ENCODE measurements around the gene C3orf18. TPM values are rescaled to one million over a fixed set of nuclear protein-coding genes. Genes with fewer than 3 reads are reported as not detected.

C3orf18 gene
- total RNA-seq, 5 donors from 2014 or later (not counting 1 experiment from before 2014, with no cell fraction given) = 15.3 to 24.7 (median 19.5) TPM

- Histone ChIP-seq H3K36me3 (ENCODE audit: control insufficient read depth in 2 of 2, extremely low read depth in 1 of 2, insufficient read depth in 1 of 2, low read length in 1 of 2) (peaks cover 16 to 41% of the 10 kb centered on the region in 2 donors), H3K27me3 (replicated peaks in 1 of 2; ENCODE audit: control insufficient read depth in 2 of 2, extremely low read depth in 1 of 2, insufficient read depth in 2 of 2, low read length in 1 of 2) (no peaks in the 10 kb centered on the region), H3K9me3 (no peaks in the 10 kb centered on the region), H3K4me3 (ENCODE audit: control insufficient read depth in 1 of 2, extremely low read depth in 1 of 2, low read length in 1 of 2) (no peak overlapping the region), H3K4me1 (ENCODE audit: control insufficient read depth in 1 of 2, extremely low read depth in 1 of 2, insufficient read depth in 2 of 2, low read length in 2 of 2) (peaks cover 32 to 95% of the 10 kb centered on the region in 2 experiments), H3K27ac (ENCODE audit: low read length) (peak overlapping the region; percentile 60)
- Mint-ChIP-seq H3K27me3 (no peaks in the 10 kb centered on the region), H3K36me3 (peaks cover 11% of the 10 kb centered on the region), H3K4me1 (peaks cover 60 to 80% (median 75%) of the 10 kb centered on the region in 3 donors), H3K9me3 (no peaks in the 10 kb centered on the region), H3K27ac (peak overlapping the region; percentile 95 to 98), H3K4me3 (peak overlapping the region in 1 of 3 donors; percentile 84)
- ATAC-seq (replicated peaks in 1 of 4) (no peak), DNase-seq (no peak)
- ChIA-PET POLR2A (interaction anchor here in 1 of 2 donors (0.6 kb wide), 1 partner anchor 925 kb away, joined by 17 read pairs; no protein-coding TSS in a partner anchor), CTCF (interaction anchor here in 1 of 2 donors (0.8 to 2.6 kb wide), 3 partner anchors 13 to 81 kb away, joined by 3 to 6 read pairs (median 4); no protein-coding TSS in a partner anchor)
- WGBS (ENCODE audit: insufficient coverage) = 81% methylated on average over 6 of the region's 6 CpGs
These were observed 7.8 kb upstream of the C3orf18 start for GRCh38 chr3:50575372-50575771.

DNA sequence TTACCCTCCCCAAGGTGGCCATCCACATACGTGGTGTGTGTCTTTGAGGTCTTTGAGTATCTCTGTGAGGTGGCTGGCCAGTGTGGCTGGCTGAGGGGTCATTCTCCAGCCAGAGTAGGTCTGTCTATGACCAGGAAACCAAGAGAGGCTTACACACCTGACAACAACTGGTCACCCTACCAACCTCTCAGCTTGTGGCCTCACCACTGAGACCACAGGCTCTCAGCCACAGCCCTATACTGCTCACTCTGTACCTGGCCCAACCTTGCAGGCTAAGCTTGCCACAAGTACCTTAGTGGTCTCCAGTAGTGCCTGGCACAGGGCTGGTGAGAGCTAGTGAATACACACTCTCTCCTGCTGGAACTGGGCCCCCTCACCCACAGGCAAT, 6.9 kb upstream of the C3orf18 start:
- peak overlapping the region; percentile 95 to 98 for H3K27ac Mint-ChIP-seq
- peaks cover 34 to 94% of the 10 kb centered on the region in 2 experiments for H3K4me1 ChIP-seq (ENCODE audit: control insufficient read depth in 1 of 2, extremely low read depth in 1 of 2, insufficient read depth in 2 of 2, low read length in 2 of 2)
- H3K4me3 ChIP-seq (ENCODE audit: control insufficient read depth in 1 of 2, extremely low read depth in 1 of 2, low read length in 1 of 2) = no peak overlapping the region
- no peaks in the 10 kb centered on the region for H3K27me3 ChIP-seq (replicated peaks in 1 of 2; ENCODE audit: control insufficient read depth in 2 of 2, extremely low read depth in 1 of 2, insufficient read depth in 2 of 2, low read length in 1 of 2)
- whole genome bisulfite sequencing (ENCODE audit: insufficient coverage) = no CpG with 5 or more reads among the region's 1 CpG
- ATAC-seq (replicated peaks in 1 of 4) = no peak
- peaks cover 15 to 31% of the 10 kb centered on the region in 2 donors for H3K36me3 ChIP-seq (ENCODE audit: control insufficient read depth in 2 of 2, extremely low read depth in 1 of 2, insufficient read depth in 1 of 2, low read length in 1 of 2)
- H3K36me3 Mint-ChIP-seq = peaks cover 11% of the 10 kb centered on the region
- ChIA-PET CTCF (interaction anchor here in 1 of 2 donors (0.6 to 2.6 kb wide), 4 partner anchors 14 to 39 kb away, joined by 4 to 8 read pairs (median 6); partner anchors contain the start of gene CISH), POLR2A (interaction anchor here (0.6 kb wide), 2 partner anchors 28 to 123 kb away, joined by 3 to 5 read pairs; no protein-coding TSS in a partner anchor)
- H3K4me3 Mint-ChIP-seq = peak overlapping the region in 2 of 3 donors; percentile 45 to 84
- DNase-seq = peak in 1 of 35 experiments; percentile 36
- no peaks in the 10 kb centered on the region for H3K9me3 ChIP-seq
- H3K9me3 Mint-ChIP-seq = no peaks in the 10 kb centered on the region
- H3K27me3 Mint-ChIP-seq = no peaks in the 10 kb centered on the region
- peak overlapping the region; percentile 60 for H3K27ac ChIP-seq (ENCODE audit: low read length)
- peaks cover 65 to 84% (median 80%) of the 10 kb centered on the region in 3 donors for H3K4me1 Mint-ChIP-seq

GRCh38 chr3:50573566-50574443, 6.3 kb upstream of the C3orf18 start:
- peaks cover 34 to 95% of the 10 kb centered on the region in 2 experiments for H3K4me1 ChIP-seq (ENCODE audit: control insufficient read depth in 1 of 2, extremely low read depth in 1 of 2, insufficient read depth in 2 of 2, low read length in 2 of 2)
- 0% methylated on average over 2 of the region's 8 CpGs for WGBS (ENCODE audit: insufficient coverage)
- H3K36me3 ChIP-seq (ENCODE audit: control insufficient read depth in 2 of 2, extremely low read depth in 1 of 2, insufficient read depth in 1 of 2, low read length in 1 of 2) = peaks cover 12 to 25% of the 10 kb centered on the region in 2 donors
- H3K27ac Mint-ChIP-seq = peak overlapping the region; percentile 95 to 98
- peak overlapping the region; percentile 60 for H3K27ac ChIP-seq (ENCODE audit: low read length)
- no peaks in the 10 kb centered on the region for H3K27me3 ChIP-seq (replicated peaks in 1 of 2; ENCODE audit: control insufficient read depth in 2 of 2, extremely low read depth in 1 of 2, insufficient read depth in 2 of 2, low read length in 1 of 2)
- H3K4me3 Mint-ChIP-seq = peak overlapping the region in 2 of 3 donors; percentile 60 to 84
- H3K27me3 Mint-ChIP-seq = no peaks in the 10 kb centered on the region
- no peaks in the 10 kb centered on the region for H3K9me3 Mint-ChIP-seq
- no peak overlapping the region for H3K4me3 ChIP-seq (ENCODE audit: control insufficient read depth in 1 of 2, extremely low read depth in 1 of 2, low read length in 1 of 2)
- peak; percentile 23 to 46 (median 38) for ATAC-seq (replicated peaks in 1 of 4)
- peak in 16 of 35 experiments; percentile 15 to 63 (median 32) for DNase-seq
- POLR2A ChIA-PET = no interaction called here
- H3K36me3 Mint-ChIP-seq = peaks cover 8% of the 10 kb centered on the region
- CTCF ChIA-PET = interaction anchor here (0.9 to 5.2 kb wide), 8 partner anchors 15 to 737 kb away, joined by 5 to 139 read pairs (median 8); partner anchors contain the start of genes CISH (in 1 of the 2) and MAPKAPK3 (in 1 of the 2)
- no peaks in the 10 kb centered on the region for H3K9me3 ChIP-seq
- H3K4me1 Mint-ChIP-seq = peaks cover 67 to 86% (median 80%) of the 10 kb centered on the region in 3 donors

DNA sequence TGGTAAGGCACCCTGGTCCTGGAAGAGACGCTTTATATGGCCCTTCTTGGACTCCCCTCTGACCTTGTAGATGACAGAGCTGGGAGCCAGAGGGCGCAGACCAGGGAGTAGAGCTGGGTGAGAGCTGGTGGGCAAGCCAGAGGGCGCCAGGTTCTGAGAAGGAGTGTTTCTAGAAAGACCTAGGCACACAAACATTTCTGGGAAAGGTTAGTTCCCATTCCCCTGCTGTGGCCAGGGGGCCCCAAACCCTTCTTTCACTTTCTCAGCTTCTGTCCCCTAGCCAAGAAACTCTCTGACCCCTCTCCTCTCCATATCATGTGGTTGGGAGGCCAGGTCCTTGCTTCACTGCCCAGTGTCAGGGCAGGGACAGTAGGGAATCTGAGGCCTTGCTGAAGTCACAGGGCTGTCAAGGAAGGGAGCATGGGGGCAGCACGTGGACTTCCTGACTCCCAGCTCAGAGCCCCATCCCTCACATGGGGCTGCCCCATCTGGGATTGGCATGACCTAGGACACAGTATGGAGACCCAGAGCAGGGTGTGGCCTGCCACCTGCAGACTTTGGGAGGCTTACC, 5.3 kb upstream of the C3orf18 start:
- Histone ChIP-seq H3K27ac (ENCODE audit: low read length) (peak overlapping the region; percentile 60), H3K27me3 (replicated peaks in 1 of 2; ENCODE audit: control insufficient read depth in 2 of 2, extremely low read depth in 1 of 2, insufficient read depth in 2 of 2, low read length in 1 of 2) (no peaks in the 10 kb centered on the region), H3K4me1 (ENCODE audit: control insufficient read depth in 1 of 2, extremely low read depth in 1 of 2, insufficient read depth in 2 of 2, low read length in 2 of 2) (peaks cover 37 to 95% of the 10 kb centered on the region in 2 experiments), H3K9me3 (no peaks in the 10 kb centered on the region), H3K36me3 (ENCODE audit: control insufficient read depth in 2 of 2, extremely low read depth in 1 of 2, insufficient read depth in 1 of 2, low read length in 1 of 2) (peaks cover 8 to 18% of the 10 kb centered on the region in 2 donors), H3K4me3 (ENCODE audit: control insufficient read depth in 1 of 2, extremely low read depth in 1 of 2, low read length in 1 of 2) (peak overlapping the region in 1 of 2 donors; percentile 17)
- ChIA-PET CTCF (interaction anchor here (0.6 to 6.3 kb wide), 10 partner anchors 13 to 738 kb away, joined by 3 to 139 read pairs (median 5); partner anchors contain the start of genes CISH (in 2 of the 2) and MAPKAPK3 (in 1 of the 2)), POLR2A (interaction anchor here in 1 of 2 donors (1.5 kb wide), 1 partner anchor 41 kb away, joined by 5 read pairs; no protein-coding TSS in a partner anchor)
- H3K9me3 Mint-ChIP-seq = no peaks in the 10 kb centered on the region
- peaks cover 3% of the 10 kb centered on the region for H3K36me3 Mint-ChIP-seq
- 30% methylated on average over 1 of the region's 4 CpGs for WGBS (ENCODE audit: insufficient coverage)
- H3K27me3 Mint-ChIP-seq = no peaks in the 10 kb centered on the region
- peak overlapping the region; percentile 95 to 98 for H3K27ac Mint-ChIP-seq
- peaks cover 73 to 90% (median 80%) of the 10 kb centered on the region in 3 donors for H3K4me1 Mint-ChIP-seq
- DNase-seq = peak in 1 of 35 experiments; percentile 36
- peak overlapping the region; percentile 13 to 84 (median 60) for H3K4me3 Mint-ChIP-seq
- ATAC-seq (replicated peaks in 1 of 4) = peak in 2 of 4 experiments; percentile 3 to 7

- Mint-ChIP-seq H3K9me3 (no peaks in the 10 kb centered on the region), H3K27ac (peak overlapping the region; percentile 95 to 98), H3K36me3 (no peaks in the 10 kb centered on the region), H3K4me1 (peaks cover 76 to 86% (median 77%) of the 10 kb centered on the region in 3 donors), H3K4me3 (peak overlapping the region; percentile 7 to 84 (median 63)), H3K27me3 (no peaks in the 10 kb centered on the region)
- Histone ChIP-seq H3K4me1 (ENCODE audit: control insufficient read depth in 1 of 2, extremely low read depth in 1 of 2, insufficient read depth in 2 of 2, low read length in 2 of 2) (peaks cover 39 to 93% of the 10 kb centered on the region in 2 experiments), H3K27ac (ENCODE audit: low read length) (peak overlapping the region; percentile 60), H3K4me3 (ENCODE audit: control insufficient read depth in 1 of 2, extremely low read depth in 1 of 2, low read length in 1 of 2) (no peak overlapping the region), H3K27me3 (replicated peaks in 1 of 2; ENCODE audit: control insufficient read depth in 2 of 2, extremely low read depth in 1 of 2, insufficient read depth in 2 of 2, low read length in 1 of 2) (no peaks in the 10 kb centered on the region), H3K36me3 (ENCODE audit: control insufficient read depth in 2 of 2, extremely low read depth in 1 of 2, insufficient read depth in 1 of 2, low read length in 1 of 2) (peaks cover 6 to 11% of the 10 kb centered on the region in 2 donors), H3K9me3 (no peaks in the 10 kb centered on the region)
- POLR2A ChIA-PET = interaction anchor here in 1 of 2 donors (1.5 kb wide), 1 partner anchor 41 kb away, joined by 5 read pairs; no protein-coding TSS in a partner anchor
- DNase-seq (peak; percentile 55 to 89 (median 75)), ATAC-seq (replicated peaks in 1 of 4) (peak; percentile 18 to 27 (median 24))
- WGBS (ENCODE audit: insufficient coverage) = 0% methylated on average over 1 of the region's 1 CpG
- CTCF ChIA-PET = interaction anchor here (0.9 to 6.3 kb wide), 8 partner anchors 14 to 739 kb away, joined by 3 to 139 read pairs (median 11); partner anchors contain the start of genes CISH (in 2 of the 2) and MAPKAPK3 (in 1 of the 2)
These were observed 4.6 kb upstream of the C3orf18 start for GRCh38 chr3:50572158-50572557.
